Measurements from ENCODE around the gene CSRNP3.

CSRNP3 gene, protein sequence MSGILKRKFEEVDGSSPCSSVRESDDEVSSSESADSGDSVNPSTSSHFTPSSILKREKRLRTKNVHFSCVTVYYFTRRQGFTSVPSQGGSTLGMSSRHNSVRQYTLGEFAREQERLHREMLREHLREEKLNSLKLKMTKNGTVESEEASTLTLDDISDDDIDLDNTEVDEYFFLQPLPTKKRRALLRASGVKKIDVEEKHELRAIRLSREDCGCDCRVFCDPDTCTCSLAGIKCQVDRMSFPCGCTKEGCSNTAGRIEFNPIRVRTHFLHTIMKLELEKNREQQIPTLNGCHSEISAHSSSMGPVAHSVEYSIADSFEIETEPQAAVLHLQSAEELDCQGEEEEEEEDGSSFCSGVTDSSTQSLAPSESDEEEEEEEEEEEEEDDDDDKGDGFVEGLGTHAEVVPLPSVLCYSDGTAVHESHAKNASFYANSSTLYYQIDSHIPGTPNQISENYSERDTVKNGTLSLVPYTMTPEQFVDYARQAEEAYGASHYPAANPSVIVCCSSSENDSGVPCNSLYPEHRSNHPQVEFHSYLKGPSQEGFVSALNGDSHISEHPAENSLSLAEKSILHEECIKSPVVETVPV

DNA sequence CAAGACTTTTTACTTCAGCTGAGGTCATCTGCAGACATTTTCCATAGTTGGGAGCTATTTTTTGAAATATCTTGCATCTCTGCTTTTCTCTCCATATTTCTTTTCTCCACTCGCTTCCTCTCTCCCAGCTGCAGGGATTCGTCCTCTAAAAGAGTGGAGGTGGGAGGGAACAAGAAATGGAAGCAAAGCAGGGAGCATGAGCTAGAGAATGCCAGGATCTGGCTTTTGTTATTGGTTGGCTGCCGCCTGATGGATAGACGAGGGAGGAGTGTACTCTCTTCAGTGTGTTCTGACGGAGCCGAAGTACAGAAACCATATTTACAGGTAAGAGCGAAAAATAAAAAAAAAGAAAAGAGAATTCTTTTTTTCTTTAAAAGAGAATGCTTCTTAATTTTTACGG lies at the start of gene CSRNP3:
TSS of gene CSRNP3 (plus strand) at position 282 of the 400 bp plus-strand sequence. CDS start 125,368 bp downstream, outside the sequence.
- DNase-seq (ENCODE audit: low read depth in 2 of 3, low spot score in 2 of 3) = no peak

DNA sequence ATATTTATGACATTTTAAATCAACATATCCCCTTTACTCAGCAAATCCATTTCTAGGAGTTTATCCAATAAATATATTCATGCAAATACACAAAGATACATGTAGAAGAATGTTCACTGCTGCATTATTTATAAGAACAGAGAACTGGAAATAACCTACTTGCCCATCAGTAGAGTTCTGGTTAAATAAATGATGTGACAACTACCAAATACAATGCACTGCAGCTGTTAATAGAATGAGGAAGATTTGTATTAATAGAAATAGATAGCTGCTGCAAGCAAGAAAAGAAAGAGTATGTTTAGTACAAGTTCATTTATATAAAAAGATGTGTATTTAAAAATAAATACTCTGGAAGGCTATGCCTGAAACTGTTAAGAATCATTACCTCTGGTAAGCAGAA lies 49.3 kb upstream of the CSRNP3 start:
- DNase-seq (ENCODE audit: low read depth in 2 of 3, low spot score in 2 of 3) = no peak

DNA sequence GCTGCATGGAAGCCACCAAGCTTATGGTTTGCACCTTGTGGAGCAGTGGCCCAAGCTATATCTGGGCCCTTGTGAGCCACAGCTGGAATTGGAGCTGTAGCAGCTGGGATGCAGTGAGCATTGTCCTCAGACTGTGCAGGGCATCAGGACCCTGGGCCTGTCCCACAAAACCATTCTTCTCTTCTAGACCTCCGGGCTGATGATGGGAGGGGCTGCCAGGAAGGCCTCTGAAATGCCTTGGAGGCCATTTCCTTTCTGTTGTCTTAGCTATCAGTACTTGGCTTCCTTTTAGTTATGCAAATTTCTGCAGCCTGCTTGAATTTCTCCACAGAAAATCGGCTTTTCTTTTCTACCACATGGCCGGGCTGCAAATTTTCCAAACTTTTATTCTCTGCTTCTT lies 46.4 kb upstream of the CSRNP3 start:
- no peak for DNase-seq (ENCODE audit: low read depth in 2 of 3, low spot score in 2 of 3)

DNA sequence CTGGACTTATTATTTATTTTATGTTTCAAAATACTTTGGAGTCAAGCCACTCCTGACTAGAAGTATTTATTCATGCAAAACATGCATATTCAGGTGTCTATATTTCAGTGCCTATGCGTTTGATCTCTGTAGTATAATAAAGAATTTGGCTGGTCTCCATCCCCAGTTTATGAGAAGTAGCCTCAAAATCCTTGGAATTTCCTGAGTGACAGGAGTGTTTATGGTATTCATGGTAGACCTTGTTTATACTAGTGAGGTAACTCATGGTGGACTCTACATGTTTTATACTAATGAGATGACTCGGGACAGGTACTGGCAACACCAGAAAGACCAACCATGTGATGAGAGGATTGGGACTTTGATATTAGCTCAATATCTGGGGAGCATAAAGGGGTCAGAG lies 43.9 kb upstream of the CSRNP3 start:
- DNase-seq (ENCODE audit: low read depth in 2 of 3, low spot score in 2 of 3) = no peak

DNA sequence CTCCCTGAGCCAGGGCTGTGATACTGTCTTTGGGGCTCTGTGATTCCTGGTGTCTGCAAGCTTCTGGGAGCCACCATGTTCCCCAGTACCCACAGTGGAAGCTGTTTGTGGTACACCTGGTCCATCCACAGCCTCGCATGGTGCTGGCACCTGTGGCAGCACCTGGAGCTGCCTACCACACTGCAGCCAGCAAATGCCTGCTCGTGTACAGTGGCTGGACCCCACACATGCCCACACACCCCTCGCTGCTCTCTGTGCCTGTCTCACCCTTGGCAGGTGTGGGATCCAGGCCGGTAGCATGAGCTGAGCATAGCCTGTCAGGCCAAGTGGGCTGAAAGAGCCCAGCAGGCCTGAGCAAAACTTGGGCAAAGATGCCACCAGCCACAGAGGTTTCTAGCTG lies 41.8 kb upstream of the CSRNP3 start:
- no peak for DNase-seq (ENCODE audit: low read depth in 2 of 3, low spot score in 2 of 3)

DNA sequence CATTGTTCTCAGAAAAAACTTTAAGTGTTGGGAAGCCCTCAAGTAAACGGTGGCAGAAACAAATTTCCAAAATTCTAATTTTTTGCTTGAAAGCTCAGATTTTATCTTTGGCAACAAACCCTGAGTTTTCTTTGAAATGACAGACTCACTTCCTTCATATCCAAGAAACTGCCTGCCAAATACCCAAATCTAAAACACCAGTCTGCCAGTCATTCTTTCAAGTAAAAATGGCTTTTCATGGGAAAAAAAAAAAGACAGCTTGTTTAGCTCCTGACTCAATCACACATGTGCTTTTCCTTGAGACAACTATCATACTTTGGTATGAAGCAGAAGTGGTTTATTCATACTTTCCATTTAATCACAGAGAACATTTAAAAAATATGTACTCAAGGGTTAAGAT lies 40.6 kb upstream of the CSRNP3 start:
- no peak for DNase-seq (ENCODE audit: low read depth in 2 of 3, low spot score in 2 of 3)

DNA sequence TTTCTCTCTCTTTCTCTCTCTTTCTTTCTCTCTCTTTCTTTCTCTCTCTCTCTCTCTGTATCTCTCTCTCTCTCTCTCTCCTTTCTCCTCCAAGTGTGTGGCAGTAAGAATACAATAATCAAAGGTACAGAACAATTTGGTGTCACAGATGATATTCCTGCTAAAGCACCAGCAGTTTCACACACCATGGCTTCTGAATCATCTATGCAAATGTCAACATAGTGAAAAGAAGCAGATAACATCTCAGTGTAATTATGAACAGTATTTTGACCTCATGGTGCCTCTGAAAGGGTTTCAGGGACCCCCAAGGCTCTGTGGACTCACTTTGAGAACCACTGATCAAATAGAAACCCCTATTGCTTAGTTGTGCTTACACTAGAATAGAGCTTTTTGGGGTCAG lies 38.5 kb upstream of the CSRNP3 start:
- no peak for DNase-seq (ENCODE audit: low read depth in 2 of 3, low spot score in 2 of 3)

DNA sequence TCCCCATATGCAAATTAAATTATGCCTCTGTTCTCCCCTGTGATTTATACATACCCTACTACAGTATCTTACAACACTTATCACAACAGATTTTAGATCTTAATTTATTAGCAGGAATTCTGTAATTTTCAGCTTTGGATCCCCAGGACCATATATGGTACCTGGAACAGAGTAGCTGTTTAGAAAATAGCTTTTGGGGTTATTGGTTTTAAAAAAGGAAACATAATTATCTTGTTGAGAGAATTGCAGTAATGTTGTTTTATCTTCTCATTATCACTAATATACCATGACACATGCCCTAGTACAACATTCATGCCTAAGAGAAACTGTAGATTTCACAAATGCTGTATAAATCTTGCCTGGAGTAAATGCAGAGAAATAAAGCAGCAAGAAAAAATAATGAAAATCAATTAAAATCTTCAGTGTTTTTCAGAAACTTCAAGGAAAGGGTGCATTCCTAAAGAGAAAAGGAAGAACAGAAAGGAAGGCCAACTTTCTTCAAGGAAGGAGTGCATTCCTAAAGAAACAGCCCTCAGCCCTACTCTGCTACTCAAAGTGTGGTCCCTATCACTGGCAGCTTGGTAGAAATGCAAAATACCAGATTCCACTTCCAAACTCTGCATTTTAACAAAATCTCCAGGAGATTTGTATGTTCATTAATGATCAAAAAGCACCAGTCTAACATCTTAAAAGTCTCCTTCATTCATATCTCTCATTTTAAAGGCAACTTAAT lies 37.1 kb upstream of the CSRNP3 start:
- no peak for DNase-seq (ENCODE audit: low read depth in 2 of 3, low spot score in 2 of 3)

DNA sequence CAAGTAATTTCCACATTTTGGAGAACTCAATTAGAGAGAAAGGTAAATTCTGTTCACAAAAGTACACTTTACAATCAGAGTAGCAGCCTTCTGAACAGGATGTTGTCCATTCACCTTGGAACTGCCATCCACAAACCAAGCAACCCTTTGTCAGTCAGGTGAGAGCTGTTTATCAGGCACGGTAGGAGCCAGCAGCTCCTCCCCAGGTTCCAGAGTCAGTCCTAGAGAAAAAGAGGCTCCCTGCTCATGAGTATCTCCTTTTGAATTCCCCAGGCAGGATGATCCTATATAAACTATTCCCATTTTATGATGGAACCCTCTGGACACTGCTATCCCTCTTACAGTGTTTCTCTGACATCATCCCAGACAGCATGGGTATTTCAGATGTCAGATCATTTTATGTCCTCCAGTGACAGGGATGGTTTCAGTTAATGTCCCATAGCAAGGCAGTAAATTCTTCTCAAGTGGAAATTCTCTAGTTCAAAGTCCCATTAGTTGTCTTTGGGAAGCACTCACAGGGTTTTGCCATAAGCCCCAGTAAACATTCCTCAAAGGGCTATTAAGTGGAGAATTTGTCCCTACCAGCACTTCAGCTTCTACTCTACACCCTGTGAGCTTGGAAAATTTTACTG lies 34.5 kb upstream of the CSRNP3 start:
- no peak for DNase-seq (ENCODE audit: low read depth in 2 of 3, low spot score in 2 of 3)

DNA sequence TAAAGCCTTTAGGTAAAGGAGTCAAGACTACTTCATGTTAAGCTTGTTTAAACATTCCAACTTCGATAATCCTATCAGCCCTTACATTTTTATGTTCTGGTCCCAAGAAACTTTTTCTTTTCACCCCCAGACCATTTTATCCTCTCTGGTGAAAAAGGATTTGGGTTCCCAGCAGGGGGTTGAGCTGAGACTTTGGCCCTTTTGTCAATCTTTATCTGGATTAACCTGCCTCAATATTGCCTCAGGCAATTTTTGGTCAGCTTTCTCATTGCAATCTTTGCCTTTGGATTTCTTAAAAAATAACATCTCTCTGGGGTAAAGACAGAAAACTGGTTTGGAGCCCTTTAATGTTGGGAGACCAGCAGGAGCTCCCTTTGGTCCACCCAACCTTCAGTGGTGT lies 33.9 kb upstream of the CSRNP3 start:
- no peak for DNase-seq (ENCODE audit: low read depth in 2 of 3, low spot score in 2 of 3)

DNA sequence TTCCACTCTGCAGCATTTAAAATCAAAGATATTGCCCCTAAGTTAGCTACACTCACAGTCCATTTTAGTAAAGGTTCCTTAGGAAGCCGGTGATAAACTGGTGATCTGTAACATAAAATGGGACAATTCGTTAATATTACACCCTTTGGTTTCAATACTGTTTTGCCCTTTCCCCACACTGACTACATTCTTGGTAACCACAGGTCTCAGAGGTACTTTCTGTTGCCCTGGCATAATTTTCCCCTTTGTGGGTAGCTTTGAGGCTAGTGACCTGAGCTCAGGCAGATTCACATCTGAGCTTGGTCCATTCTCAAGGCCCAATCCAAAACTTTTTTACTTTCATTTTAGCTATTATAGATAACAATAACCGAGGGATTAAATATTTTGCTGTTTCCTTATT lies 32.9 kb upstream of the CSRNP3 start:
- DNase-seq (ENCODE audit: low read depth in 2 of 3, low spot score in 2 of 3) = no peak

DNA sequence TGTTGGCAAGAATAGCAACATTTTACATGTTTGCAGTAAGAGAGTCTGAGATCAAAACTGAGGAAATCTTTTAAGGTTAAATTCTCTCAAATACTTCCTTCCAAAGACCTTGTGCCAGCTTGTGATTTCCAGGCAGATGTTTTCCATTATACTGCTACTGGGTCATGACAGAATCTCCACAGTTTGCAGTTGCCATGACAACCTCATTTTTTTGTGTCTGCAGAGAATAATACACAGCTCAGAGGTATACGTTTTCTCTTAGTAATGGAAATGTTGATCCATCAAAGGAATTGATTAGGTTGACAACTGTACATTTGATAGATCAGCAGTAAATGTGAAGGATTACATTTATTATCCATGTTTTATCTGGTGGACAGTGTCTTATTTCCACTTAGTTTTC lies 29.1 kb upstream of the CSRNP3 start:
- no peak for DNase-seq (ENCODE audit: low read depth in 2 of 3, low spot score in 2 of 3)

DNA sequence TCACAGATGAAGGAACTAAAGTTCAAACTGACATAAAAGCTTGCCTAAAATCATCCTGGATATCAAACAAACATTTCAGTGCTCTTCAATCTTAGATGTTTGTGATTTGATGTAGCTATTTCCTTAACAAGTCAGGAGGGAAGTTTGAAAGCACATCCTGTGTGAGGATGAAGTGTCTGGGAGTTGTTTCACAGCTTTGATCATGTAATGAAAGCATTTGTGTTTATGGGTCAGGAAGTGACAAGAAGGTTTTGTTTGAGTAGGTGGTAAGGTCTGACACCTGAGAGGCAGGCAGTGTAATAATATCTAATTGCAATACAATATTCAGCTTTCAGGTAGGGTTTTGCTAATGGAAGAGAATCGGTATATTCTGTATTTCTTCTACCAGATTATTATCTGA lies 26.0 kb upstream of the CSRNP3 start:
- no peak for DNase-seq (ENCODE audit: low read depth in 2 of 3, low spot score in 2 of 3)

DNA sequence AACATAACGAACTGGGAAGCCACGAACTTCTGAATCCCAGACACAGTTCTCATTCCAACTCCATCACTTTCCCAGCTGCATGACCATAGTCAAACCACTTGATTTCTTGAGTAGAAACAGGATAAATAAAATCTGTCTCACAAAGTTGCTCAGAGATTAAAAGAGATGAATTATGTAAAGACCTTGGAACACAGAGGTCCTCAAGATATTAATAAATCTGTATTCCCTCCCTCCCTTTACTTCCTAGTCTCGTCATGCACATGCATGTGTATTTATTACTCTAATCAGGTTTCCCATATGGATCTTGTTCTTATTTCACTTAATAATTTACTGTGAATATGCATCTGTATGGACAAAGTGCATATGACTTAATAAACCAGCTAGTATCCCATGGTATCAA lies 21.1 kb upstream of the CSRNP3 start:
- DNase-seq (ENCODE audit: low read depth in 2 of 3, low spot score in 2 of 3) = no peak

DNA sequence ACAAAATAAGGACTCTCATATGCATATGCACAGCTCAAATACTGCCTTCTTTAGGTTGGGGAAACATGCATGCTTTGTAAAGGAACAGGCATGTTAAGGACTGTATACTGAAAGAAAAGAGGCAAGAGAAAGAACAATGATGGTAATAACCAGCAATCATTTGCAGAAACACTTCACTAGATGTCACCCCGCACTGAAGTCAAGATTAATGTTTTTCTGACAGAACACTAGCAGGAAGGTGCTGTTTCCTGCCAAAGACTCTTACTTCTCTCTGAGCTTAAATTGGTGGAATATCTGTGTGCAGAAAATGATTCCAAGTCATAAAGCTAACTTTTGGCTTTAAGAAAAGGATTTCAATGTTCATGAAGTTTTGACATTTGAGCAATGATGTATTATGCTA lies 19.3 kb upstream of the CSRNP3 start:
- DNase-seq (ENCODE audit: low read depth in 2 of 3, low spot score in 2 of 3) = no peak

DNA sequence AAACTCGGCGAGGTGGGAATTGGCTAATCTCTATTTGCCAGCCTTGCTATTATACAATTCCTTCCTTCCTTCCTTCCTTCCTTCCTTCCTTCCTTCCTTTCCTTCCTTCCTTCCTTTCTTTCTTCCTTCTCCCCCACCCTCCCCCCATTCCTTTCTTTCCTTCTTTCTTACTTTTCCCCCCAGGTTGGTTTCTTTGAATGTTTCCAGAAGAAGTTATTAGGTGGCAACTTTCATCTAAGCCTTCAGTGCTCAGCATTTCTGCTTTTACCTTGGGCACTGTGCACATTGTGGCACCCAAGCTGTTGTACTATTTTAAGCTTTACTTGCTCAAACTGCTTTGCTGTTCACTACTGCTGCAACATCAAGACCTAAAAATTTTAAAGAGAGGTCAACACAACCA lies 17.2 kb upstream of the CSRNP3 start:
- no peak for DNase-seq (ENCODE audit: low read depth in 2 of 3, low spot score in 2 of 3)

DNA sequence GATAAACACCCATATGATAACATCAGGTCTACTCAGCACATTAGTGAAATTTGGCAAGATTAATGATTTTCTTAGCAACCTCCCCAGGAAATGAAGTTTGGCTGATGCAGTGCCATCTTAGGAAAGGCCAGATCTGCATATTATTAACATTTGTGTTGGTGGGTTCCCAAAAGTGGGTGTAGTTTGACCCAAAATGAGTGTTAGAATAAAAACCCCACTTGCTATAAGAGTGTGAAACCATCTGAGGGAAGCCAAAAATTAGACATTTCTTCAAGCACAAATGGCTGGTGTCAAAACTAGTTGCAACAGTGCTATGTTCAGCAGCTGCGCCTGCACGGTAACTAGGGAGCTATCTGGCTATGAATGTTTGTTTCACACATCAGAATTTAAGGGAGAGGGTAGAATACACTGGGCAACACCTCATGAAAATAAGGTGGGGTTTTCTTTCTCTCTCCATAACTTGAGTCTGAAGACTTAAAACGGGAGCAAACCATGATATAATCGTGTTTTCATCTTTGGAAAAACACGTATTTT lies 15.9 kb upstream of the CSRNP3 start:
- no peak for DNase-seq (ENCODE audit: low read depth in 2 of 3, low spot score in 2 of 3)

DNA sequence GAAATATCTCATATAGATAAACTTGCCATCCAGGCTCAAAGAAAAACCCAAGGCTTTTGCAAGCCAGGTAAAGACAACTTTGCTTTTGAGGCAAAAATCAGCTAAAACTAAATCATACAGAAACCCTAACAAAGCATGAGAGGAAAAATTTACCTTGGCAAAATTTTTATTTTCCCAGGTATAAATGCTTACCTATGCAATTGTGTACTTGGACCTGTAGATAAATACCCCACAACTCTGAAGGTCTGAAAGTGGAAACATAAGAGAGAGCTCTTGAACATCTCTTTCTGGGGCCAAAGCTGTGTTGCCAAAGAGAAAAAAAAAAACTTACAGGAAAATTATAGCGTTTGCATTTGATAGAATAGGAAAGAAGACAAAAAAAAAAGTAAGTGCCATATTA lies 14.6 kb upstream of the CSRNP3 start:
- DNase-seq (ENCODE audit: low read depth in 2 of 3, low spot score in 2 of 3) = no peak

DNA sequence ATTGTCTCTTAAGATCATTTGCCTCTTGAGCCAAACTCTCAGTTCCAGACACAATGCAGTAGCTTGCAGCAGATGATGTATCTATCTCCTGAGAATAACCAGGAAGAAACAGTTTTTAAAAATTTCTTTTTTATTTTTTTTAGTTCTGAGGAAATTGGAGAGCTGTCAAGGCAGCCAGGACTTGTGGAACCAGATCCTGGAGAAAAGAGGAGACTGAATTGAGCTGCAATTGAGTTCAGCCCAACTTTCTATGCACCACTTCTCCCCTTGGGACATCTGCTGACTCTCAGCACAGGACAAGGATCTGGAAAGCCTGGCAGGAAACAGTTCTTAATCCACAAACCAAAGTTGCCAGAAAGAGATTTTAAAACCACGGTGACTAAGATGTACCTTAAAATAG lies 13.5 kb upstream of the CSRNP3 start:
- no peak for DNase-seq (ENCODE audit: low read depth in 2 of 3, low spot score in 2 of 3)

DNA sequence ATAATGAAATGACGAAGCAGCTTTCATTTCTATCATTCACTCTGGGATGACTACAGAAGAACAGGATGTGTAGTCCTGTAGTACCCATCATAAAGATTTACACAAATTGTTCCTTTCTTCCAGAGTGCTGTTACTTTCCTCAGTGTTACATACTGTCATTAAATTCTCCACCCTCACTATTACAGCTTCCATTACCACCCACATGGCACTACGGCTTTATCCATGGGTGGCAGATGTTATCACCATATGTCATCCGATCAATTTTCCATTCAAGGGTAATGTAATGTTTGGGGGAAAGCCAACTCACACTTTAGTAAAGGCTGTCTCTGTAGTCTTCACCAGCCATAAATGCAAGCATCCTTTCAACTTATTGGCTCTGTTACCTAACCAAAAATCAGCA lies 7.1 kb upstream of the CSRNP3 start:
- no peak for DNase-seq (ENCODE audit: low read depth in 2 of 3, low spot score in 2 of 3)

DNA sequence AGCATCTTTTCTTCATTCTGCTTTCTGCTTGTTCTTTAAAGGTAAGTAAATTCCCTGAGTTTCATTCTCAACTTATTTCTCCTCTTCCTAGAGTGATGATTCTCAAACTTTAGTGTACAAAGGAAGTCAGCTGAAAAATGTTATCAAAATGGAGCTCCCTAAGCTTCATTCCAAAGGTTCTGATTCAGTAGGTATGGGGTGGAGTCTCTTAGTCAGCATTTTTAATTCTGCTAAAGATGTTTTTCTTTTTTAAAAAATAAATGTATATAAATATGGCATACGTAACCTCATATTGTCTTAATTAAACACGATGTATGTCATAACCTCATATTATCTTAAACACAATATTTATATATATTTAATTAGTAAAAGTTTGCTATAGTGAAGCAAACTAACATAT lies 3.1 kb upstream of the CSRNP3 start:
- no peak for DNase-seq (ENCODE audit: low read depth in 2 of 3, low spot score in 2 of 3)

DNA sequence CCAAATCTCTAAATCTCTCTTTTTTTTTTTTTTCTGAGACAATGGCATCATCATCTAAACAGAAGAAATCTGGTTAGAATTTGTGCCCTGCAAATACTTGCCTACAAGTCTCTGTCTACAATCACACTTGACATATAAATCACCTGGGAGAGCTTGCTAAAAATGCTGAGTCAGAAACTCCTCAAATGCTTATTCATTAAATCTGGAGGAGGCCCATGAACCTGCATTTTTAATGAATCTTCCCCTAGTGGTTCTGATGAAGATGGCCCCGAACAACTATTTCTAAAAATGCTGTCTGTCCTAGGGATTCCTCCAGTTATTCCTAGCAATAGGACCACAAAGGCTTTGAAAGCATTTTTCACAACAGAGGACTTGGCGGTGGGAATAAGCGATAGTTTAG lies 1.6 kb upstream of the CSRNP3 start:
- DNase-seq (ENCODE audit: low read depth in 2 of 3, low spot score in 2 of 3) = no peak
